Kidney (tissue), 14 donors: Measurements from ENCODE around the gene KIF21A. TPM values are rescaled to one million over a fixed set of nuclear protein-coding genes. Genes with fewer than 3 reads are reported as not detected.

Experiments used
- DNase-seq, 5 donors: peaks; one replicate each; pipeline ENCODE4 v3.0.0-alpha.2; 2013 to 2020
- FAIRE-seq: peaks from 2 replicates; lab custom pipeline; 2012; peaks lifted over from hg19 to GRCh38; lab: Jason Lieb, UNC
- H3K27ac ChIP-seq, 2 donors: one replicate each; pipeline ENCODE4 v1.7.0; 2013; ENCODE audit warnings: low read depth in 2 of 2, low read length in 2 of 2, inconsistent platforms in 1 of 2
- H3K27me3 ChIP-seq: one replicate; pipeline ENCODE4 v1.7.1; 2013; ENCODE audit warnings: low read length, inconsistent platforms; ENCODE audit not compliant: control insufficient read depth, insufficient read depth
- H3K36me3 ChIP-seq, 3 donors: one replicate each; pipeline versions ENCODE4 v1.7.0 to v1.7.1; 2013; ENCODE audit warnings: low read length in 3 of 3, control low read depth in 1 of 3, inconsistent platforms in 1 of 3; ENCODE audit not compliant: insufficient read depth in 3 of 3, control insufficient read depth in 2 of 3
- H3K4me1 ChIP-seq, 3 donors: one replicate each; pipeline versions ENCODE4 v1.7.0 to v1.7.1; 2013; ENCODE audit warnings: low read length in 3 of 3, inconsistent platforms in 1 of 3, low read depth in 1 of 3; ENCODE audit not compliant: control insufficient read depth in 2 of 3, insufficient read depth in 2 of 3
- H3K4me3 ChIP-seq, 3 donors: one replicate each; pipeline versions ENCODE4 v1.7.0 to v1.8.1; 2013; ENCODE audit warnings: low read length in 3 of 3, control low read depth in 1 of 3, inconsistent platforms in 1 of 3
- H3K9ac ChIP-seq, 3 donors: one replicate each; pipeline versions ENCODE4 v1.7.0 to v1.7.1; 2013; ENCODE audit warnings: low read length in 3 of 3, control low read depth in 1 of 3, inconsistent platforms in 1 of 3
- H3K9me3 ChIP-seq, 3 donors: one replicate each; pipeline versions ENCODE4 v1.7.0 to v1.7.1; 2013; ENCODE audit warnings: low read length in 3 of 3, control low read depth in 1 of 3, inconsistent platforms in 1 of 3; ENCODE audit not compliant: control insufficient read depth in 2 of 3, insufficient read depth in 1 of 3
- intact Hi-C: fragments of 100-400 bp; cut with DNase I; formaldehyde crosslinking; loops from one replicate; pipeline ENCODE4 v1.11.1; 2022
- polyA plus RNA-seq: library from polyadenylated mRNA; stranded (reverse); fragments of 350-450 nt; fragmentation: Illumina TruSeq; extraction: RNeasy Lipid Tissue Mini Kit (QIAGEN cat#74804); gene quantifications from one replicate; pipeline ENCODE4 v1.2.3, GENCODE V29; 2014; ENCODE audit warnings: low read depth, low replicate concordance; ENCODE audit not compliant: insufficient read depth
- total RNA-seq: library from RNA; stranded (reverse); fragmentation: NEBNext Ultra II Directional; extraction: Animal tissue kit (Norgen Biotek cat#: 25700); gene quantifications from one replicate; pipeline ENCODE4 v1.2.1, GENCODE V29; 2021
- TF ChIP-seq, protein P1 (sequence below): IDR thresholded peaks from 3 replicates; pipeline ENCODE4 v1.5.1; 2012; ENCODE audit warnings: mild to moderate bottlenecking, moderate library complexity, borderline replicate concordance; ENCODE audit not compliant: insufficient read depth; ENCODE audit errors: extremely low read depth
- donor health status: control.
- donor health status: control.
- donor health status: control.
- donor health status: control.
- donor health status: control.
- donor health status: DM: yes; HTN: yes; CAD: no.
- donor health status: Normal renal cell carcinoma (clear cell type).

The KIF21A gene
- total and polyA plus RNA-seq, 2 donors from 2014 or later, result 16.8 to 25.7 TPM

DNA sequence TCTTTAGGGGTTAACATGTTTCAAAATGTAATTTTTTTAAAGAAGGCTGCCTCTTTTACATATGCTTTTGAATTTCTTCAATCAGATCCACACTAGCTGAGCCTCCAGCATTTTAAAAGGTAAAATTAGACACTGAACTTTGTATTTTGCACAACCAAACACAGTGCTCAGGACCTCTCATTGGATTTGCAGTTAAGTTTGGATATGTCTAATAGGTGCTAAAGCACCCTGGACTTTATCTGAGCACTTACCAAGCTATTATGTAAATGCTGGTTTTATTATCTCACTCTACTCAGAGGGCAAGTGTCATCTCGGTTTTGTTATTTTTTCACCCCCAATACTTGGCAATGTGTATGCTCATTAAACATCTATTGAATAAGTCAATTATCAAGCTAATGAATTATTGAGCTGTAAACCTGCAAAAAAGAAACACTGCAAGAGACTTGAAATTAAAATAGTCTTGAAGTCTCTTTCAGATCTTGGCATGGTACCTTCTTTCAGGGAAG is 150.7 kb downstream of the KIF21A start:
- Histone ChIP-seq H3K4me1 (no peaks in the 10 kb centered on the region), H3K9me3 (no peaks in the 10 kb centered on the region), H3K27ac (no peak overlapping the region), H3K9ac (no peak overlapping the region), H3K4me3 (no peak overlapping the region), H3K36me3 (no peaks in the 10 kb centered on the region), H3K27me3 (no peaks in the 10 kb centered on the region)
- TF ChIP-seq, protein P1, sequence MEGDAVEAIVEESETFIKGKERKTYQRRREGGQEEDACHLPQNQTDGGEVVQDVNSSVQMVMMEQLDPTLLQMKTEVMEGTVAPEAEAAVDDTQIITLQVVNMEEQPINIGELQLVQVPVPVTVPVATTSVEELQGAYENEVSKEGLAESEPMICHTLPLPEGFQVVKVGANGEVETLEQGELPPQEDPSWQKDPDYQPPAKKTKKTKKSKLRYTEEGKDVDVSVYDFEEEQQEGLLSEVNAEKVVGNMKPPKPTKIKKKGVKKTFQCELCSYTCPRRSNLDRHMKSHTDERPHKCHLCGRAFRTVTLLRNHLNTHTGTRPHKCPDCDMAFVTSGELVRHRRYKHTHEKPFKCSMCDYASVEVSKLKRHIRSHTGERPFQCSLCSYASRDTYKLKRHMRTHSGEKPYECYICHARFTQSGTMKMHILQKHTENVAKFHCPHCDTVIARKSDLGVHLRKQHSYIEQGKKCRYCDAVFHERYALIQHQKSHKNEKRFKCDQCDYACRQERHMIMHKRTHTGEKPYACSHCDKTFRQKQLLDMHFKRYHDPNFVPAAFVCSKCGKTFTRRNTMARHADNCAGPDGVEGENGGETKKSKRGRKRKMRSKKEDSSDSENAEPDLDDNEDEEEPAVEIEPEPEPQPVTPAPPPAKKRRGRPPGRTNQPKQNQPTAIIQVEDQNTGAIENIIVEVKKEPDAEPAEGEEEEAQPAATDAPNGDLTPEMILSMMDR, result no peak
- DNase-seq (no peak), FAIRE-seq (no peak)
- intact Hi-C loops, result no loop called here

GRCh38 chr12:39287817-39288216 is 155.1 kb downstream of the KIF21A start:
- Histone ChIP-seq H3K36me3 (no peaks in the 10 kb centered on the region), H3K27ac (no peak overlapping the region), H3K9ac (no peak overlapping the region), H3K4me1 (no peaks in the 10 kb centered on the region), H3K4me3 (no peak overlapping the region), H3K27me3 (no peaks in the 10 kb centered on the region), H3K9me3 (no peaks in the 10 kb centered on the region)
- intact Hi-C loops, result no loop called here
- FAIRE-seq, result no peak
- peak in 2 of 5 donors; percentile 15 to 27 for DNase-seq
- TF ChIP-seq, protein P1, result no peak

DNA sequence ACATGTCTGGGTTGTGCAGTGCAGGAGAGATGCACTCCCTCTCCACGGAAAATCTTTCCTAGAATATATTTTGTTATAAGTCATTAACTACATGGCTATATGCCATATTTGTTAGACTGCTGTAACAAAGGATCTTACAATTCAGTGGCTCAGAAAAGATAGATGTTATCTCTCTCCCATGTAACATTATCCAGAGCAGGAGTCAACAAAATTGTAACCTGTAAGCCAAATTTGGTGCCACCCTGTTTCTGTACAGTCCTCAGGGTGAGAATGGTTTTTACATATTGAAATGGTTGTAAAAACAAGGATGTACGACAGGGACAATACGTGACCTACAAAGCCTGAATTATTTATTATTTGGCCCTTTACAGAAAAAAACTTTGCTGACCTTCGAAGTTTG is 155.5 kb downstream of the KIF21A start:
- H3K27me3 ChIP-seq, result no peaks in the 10 kb centered on the region
- peak in 2 of 5 donors; percentile 6 to 9 for DNase-seq
- intact Hi-C loops, result no loop called here
- no peak overlapping the region for H3K4me3 ChIP-seq
- no peak overlapping the region for H3K9ac ChIP-seq
- TF ChIP-seq, protein P1, result no peak
- H3K36me3 ChIP-seq, result no peaks in the 10 kb centered on the region
- no peaks in the 10 kb centered on the region for H3K4me1 ChIP-seq
- H3K27ac ChIP-seq, result no peak overlapping the region
- FAIRE-seq, result no peak
- H3K9me3 ChIP-seq, result no peaks in the 10 kb centered on the region

GRCh38 chr12:39278426-39278825 is 164.5 kb downstream of the KIF21A start:
- intact Hi-C loops, result no loop called here
- Histone ChIP-seq H3K27me3 (no peaks in the 10 kb centered on the region), H3K9me3 (no peaks in the 10 kb centered on the region), H3K4me1 (no peaks in the 10 kb centered on the region), H3K27ac (no peak overlapping the region), H3K36me3 (no peaks in the 10 kb centered on the region), H3K9ac (no peak overlapping the region), H3K4me3 (no peak overlapping the region)
- FAIRE-seq (no peak), DNase-seq (no peak)
- TF ChIP-seq, protein P1, result no peak
